Stimulated activated CD4-positive, alpha-beta T cell treated with anti-CD3 and anti-CD28 coated beads, Interleukin-1b, Interleukin-23, amount 100 ng/mL, for 48 hours (primary cell): Measurements from ENCODE around the gene NANOS3.

Experiments
- DNase-seq: peaks from one replicate; pipeline ENCODE4 v3.0.0-alpha.2; 2020

The NANOS3 gene

GRCh38 chr19:13876834-13877233 lies at the start of gene NANOS3:
TSS of gene NANOS3 (plus strand) at chr19:13877134. CDS start at chr19:13877249, 115 bp downstream.
- DNase-seq: no peak

- DNase-seq: no peak
Measured at GRCh38 chr19:13827656-13828055, 49.3 kb upstream of the NANOS3 start.

- no peak for DNase-seq
Measured at GRCh38 chr19:13830114-13830740, 46.7 kb upstream of the NANOS3 start.

GRCh38 chr19:13830741-13831536 lies 46.0 kb upstream of the NANOS3 start:
- no peak for DNase-seq

GRCh38 chr19:13831537-13832467 lies 45.1 kb upstream of the NANOS3 start:
- no peak for DNase-seq

- peak; percentile 94 for DNase-seq
Measured at GRCh38 chr19:13833330-13834243, 43.3 kb upstream of the NANOS3 start.

GRCh38 chr19:13834244-13835069 lies 42.5 kb upstream of the NANOS3 start:
- no peak for DNase-seq

- DNase-seq: no peak
Measured at GRCh38 chr19:13835791-13836723, 40.9 kb upstream of the NANOS3 start.

- no peak for DNase-seq
Measured at GRCh38 chr19:13838435-13839129, 38.4 kb upstream of the NANOS3 start.

GRCh38 chr19:13839130-13839937 lies 37.6 kb upstream of the NANOS3 start:
- DNase-seq: peak; percentile 90

GRCh38 chr19:13839938-13840304 lies 37.0 kb upstream of the NANOS3 start:
- no peak for DNase-seq

- DNase-seq: no peak
Measured at GRCh38 chr19:13840305-13841085, 36.4 kb upstream of the NANOS3 start.

- DNase-seq: no peak
Measured at GRCh38 chr19:13841086-13841961, 35.6 kb upstream of the NANOS3 start.

GRCh38 chr19:13841962-13842290 lies 35.0 kb upstream of the NANOS3 start:
- DNase-seq: no peak

- peak; percentile 52 for DNase-seq
Measured at GRCh38 chr19:13842291-13843103, 34.4 kb upstream of the NANOS3 start.
